Measurements from ENCODE around the gene ZNF225. TPM values are rescaled to one million over a fixed set of nuclear protein-coding genes. Genes with fewer than 3 reads are reported as not detected.

Gene ZNF225
- total and polyA plus RNA-seq, 9 of the 15 experiments (the other 6 are each of a cell fraction or from before 2014, with no cell fraction given) = 1.4 to 4.2 (median 2.2) TPM

DNA sequence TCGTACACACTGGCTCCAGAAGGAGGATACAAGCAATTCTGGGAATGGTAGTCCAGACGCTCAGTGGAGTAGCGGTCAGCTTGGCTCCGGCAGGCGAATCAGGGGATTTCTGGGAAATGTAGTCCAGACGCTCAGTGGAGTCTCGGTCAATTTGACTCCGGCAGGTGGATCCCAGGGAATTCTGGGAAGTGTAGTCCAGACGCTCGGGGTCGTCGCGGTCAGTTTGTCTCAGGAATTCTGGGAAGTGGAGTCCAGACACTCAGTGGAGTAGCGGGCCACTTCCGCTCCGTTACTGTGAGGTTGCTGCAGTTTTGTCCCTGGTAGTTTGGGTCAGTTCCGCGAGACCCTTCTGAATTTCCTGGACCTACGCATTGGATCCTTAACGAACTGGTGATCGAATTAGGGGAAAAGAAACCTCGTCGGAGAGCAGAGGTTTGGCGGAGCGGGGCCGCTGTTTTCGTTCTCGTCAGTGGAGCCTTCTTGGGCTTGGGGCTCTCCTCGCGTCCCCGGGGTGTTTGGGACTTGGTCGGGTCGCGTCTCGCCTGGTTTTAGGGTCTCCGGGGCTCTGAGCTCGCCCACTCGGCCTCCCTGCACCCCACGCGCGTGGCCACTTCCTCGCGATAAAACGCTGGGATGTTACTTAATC lies at the start of gene ZNF225 (continued):
- TF ChIP-seq KDM4B (IDR thresholded peaks at IDR 0.05; ENCODE audit: borderline replicate concordance in 2 of 2, low read depth in 1 of 2) (peak in 1 of 2 experiments; percentile 55; a peak in 1 of 4 replicates), CXXC5 (CRISPR knock-in tag; IDR thresholded peaks at IDR 0.05) (peak; percentile 82), SRF (CRISPR knock-in tag; IDR thresholded peaks at IDR 0.05) (peak in 1 of 2 experiments; percentile 26; a peak in 1 of 4 replicates), CREB1 (IDR thresholded peaks at IDR 0.05) (peak; percentile 72), CREB1 (CRISPR knock-in tag; IDR thresholded peaks at IDR 0.05) (peak; percentile 61), SMAD4 (CRISPR knock-in tag; conservative IDR thresholded peaks at IDR 0.05) (peak; percentile 79), XRCC5 (IDR thresholded peaks at IDR 0.05; ENCODE audit: low read depth, low read length) (0 out of 2 replicates have a peak, but pooled peaks have one; percentile 23), RBFOX2 (IDR thresholded peaks at IDR 0.05; ENCODE audit: low read depth, low read length) (peak; percentile 76), SAP30 (IDR thresholded peaks at IDR 0.05; ENCODE audit: borderline replicate concordance, insufficient read depth, low read depth, low read length, poor library complexity, severe bottlenecking) (no peak), PHF8 (IDR thresholded peaks at IDR 0.05; ENCODE audit: borderline replicate concordance, low read length) (peak; percentile 85; the same call in 1 of the 2 replicates), PREB (CRISPR knock-in tag; IDR thresholded peaks at IDR 0.05) (no peak), MBD2 (IDR thresholded peaks at IDR 0.05; ENCODE audit: borderline replicate concordance, low read depth) (peak; percentile 88), POLR2B (IDR thresholded peaks at IDR 0.05; ENCODE audit: low read depth, partially characterized antibody) (peak; percentile 72), HDAC3 (IDR thresholded peaks at IDR 0.05; ENCODE audit: borderline replicate concordance, partially characterized antibody) (no peak), BACH1 (tag; IDR thresholded peaks at IDR 0.05) (peak; percentile 53; the same call in 1 of the 2 replicates), SMC3 (conservative IDR thresholded peaks at IDR 0.05; ENCODE audit: insufficient read depth, low read depth, low read length) (0 out of 2 replicates have a peak, but pooled peaks have one; percentile 1), POLR2AphosphoS5 (IDR thresholded peaks at IDR 0.05; ENCODE audit: control insufficient read depth, insufficient read depth, low read depth, low read length) (peak; percentile 56; the same call in 1 of the 2 replicates), ZNF175 (CRISPR knock-in tag; IDR thresholded peaks at IDR 0.05; ENCODE audit: low read depth) (peak; percentile 86; the same call in 1 of the 2 replicates), TAF9B (IDR thresholded peaks at IDR 0.05; ENCODE audit: partially characterized antibody) (peak; percentile 14), SNRNP70 (optimal IDR thresholded peaks at IDR 0.05; ENCODE audit: low read depth, low read length) (no peak)
- TF ChIP-seq, protein P1, sequence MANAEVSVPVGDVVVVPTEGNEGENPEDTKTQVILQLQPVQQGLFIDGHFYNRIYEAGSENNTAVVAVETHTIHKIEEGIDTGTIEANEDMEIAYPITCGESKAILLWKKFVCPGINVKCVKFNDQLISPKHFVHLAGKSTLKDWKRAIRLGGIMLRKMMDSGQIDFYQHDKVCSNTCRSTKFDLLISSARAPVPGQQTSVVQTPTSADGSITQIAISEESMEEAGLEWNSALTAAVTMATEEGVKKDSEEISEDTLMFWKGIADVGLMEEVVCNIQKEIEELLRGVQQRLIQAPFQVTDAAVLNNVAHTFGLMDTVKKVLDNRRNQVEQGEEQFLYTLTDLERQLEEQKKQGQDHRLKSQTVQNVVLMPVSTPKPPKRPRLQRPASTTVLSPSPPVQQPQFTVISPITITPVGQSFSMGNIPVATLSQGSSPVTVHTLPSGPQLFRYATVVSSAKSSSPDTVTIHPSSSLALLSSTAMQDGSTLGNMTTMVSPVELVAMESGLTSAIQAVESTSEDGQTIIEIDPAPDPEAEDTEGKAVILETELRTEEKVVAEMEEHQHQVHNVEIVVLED (CRISPR knock-in tag; IDR thresholded peaks at IDR 0.05) = peak; percentile 70

All from K562 (cell line).